ENCODE results near the gene ZNF25.
"Not testable (repeated sequence)": the region's sequence is repeated elsewhere in the genome, so short reads cannot be mapped to it uniquely, and the experiment has no call there.

DNA sequence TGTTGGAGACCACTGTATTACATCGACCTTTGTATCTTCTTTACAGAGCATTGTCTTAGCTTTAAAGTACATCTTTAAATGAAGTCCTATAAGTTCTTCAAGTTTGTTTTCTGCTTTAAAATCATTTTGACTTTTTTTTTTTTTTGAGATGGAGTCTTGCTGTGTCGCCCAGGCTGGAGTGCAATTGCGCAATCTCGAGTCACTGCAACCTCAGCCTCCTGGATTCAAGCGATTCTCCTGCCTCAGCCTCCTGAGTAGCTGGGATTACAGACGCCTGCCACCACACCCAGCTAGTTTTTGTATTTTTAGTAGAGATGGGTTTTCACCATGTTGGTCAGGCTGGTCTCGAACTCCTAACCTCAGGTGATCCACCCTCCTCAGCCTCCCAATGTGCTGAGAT lies 68.3 kb downstream of the ZNF25 start:
- TF ChIP-seq, protein P1, sequence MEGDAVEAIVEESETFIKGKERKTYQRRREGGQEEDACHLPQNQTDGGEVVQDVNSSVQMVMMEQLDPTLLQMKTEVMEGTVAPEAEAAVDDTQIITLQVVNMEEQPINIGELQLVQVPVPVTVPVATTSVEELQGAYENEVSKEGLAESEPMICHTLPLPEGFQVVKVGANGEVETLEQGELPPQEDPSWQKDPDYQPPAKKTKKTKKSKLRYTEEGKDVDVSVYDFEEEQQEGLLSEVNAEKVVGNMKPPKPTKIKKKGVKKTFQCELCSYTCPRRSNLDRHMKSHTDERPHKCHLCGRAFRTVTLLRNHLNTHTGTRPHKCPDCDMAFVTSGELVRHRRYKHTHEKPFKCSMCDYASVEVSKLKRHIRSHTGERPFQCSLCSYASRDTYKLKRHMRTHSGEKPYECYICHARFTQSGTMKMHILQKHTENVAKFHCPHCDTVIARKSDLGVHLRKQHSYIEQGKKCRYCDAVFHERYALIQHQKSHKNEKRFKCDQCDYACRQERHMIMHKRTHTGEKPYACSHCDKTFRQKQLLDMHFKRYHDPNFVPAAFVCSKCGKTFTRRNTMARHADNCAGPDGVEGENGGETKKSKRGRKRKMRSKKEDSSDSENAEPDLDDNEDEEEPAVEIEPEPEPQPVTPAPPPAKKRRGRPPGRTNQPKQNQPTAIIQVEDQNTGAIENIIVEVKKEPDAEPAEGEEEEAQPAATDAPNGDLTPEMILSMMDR (IDR thresholded peaks at IDR 0.05): not testable (repeated sequence)
- TF ChIP-seq POLR2A (IDR thresholded peaks at IDR 0.05): not testable (repeated sequence)

Data from uterus (tissue), 2 donors.